Gastroesophageal sphincter (tissue), 4 donors: ENCODE measurements around the gene SMS. TPM values are rescaled to one million over a fixed set of nuclear protein-coding genes. Genes with fewer than 3 reads are reported as not detected.

Source experiments
- ATAC-seq: fragments of 150-250 bp; one replicate; pipeline ENCODE4 v1.9.1; 2016; ENCODE audit warnings: mild to moderate bottlenecking, moderate library complexity
- H3K27ac ChIP-seq, 4 donors: fragments of 200-600 bp; sonication (generic) in 3 of 4; 1 replicate in 3 of 4; 2 replicates in 1 of 4; pipeline ENCODE4 v1.5.1; 2016 to 2019
- H3K27me3 ChIP-seq: fragments of 200-600 bp; sonication (generic); one replicate; pipeline ENCODE4 v1.5.1; 2019
- H3K36me3 ChIP-seq, 2 donors: fragments of 200-600 bp; sonication (generic); one replicate each; pipeline ENCODE4 v1.5.1; 2019; ENCODE audit warnings: control low read depth in 1 of 2
- H3K4me1 ChIP-seq, 3 donors: fragments of 200-600 bp; sonication (generic); 1 replicate in 2 of 3; 2 replicates in 1 of 3; pipeline ENCODE4 v1.5.1; 2016 to 2019; ENCODE audit warnings: control low read depth in 2 of 3
- H3K4me3 ChIP-seq, 2 donors: fragments of 200-600 bp; sonication (generic); one replicate each; pipeline ENCODE4 v1.5.1; 2019; ENCODE audit warnings: mild to moderate bottlenecking in 1 of 2, moderate library complexity in 1 of 2
- H3K9me3 ChIP-seq, 3 donors: fragments of 200-600 bp; sonication (generic); one replicate each; pipeline ENCODE4 v1.5.1; 2017 to 2019; ENCODE audit warnings: control low read depth in 2 of 3
- EP300 ChIP-seq: sonication (generic); formaldehyde crosslinking; IDR thresholded peaks from one replicate; pipeline ENCODE4 v1.6.1; 2017; ENCODE audit warnings: antibody characterized with exemption, mild to moderate bottlenecking
- POLR2A ChIP-seq, 2 donors: fragments of 450-650 bp; IDR thresholded peaks; one replicate each; pipeline ENCODE4 v1.6.1; 2017; ENCODE audit warnings: antibody characterized with exemption in 2 of 2, mild to moderate bottlenecking in 2 of 2, moderate library complexity in 1 of 2
- POLR2AphosphoS5 ChIP-seq: sonication (generic); formaldehyde crosslinking; IDR thresholded peaks from one replicate; pipeline ENCODE4 v1.6.1; 2017; ENCODE audit warnings: antibody characterized with exemption
- WGBS, 2 donors: methylation state at CpG; one replicate each; pipeline ENCODE4 v1.1.5; 2018; ENCODE audit warnings: low coverage in 1 of 2; 5-methylcytosine and 5-hydroxymethylcytosine counted together
- total RNA-seq, 4 donors: library from RNA; depleted of rRNA; stranded (reverse); fragments of >200 nt; gene quantifications; one replicate each; pipeline ENCODE4 v1.1.0, GENCODE V29; 2016
- TF ChIP-seq, protein P1 (sequence below), 4 experiments: fragments of 200-600 bp in 2 of 4; fragments of 450-650 bp in 2 of 4; sonication (generic) in 1 of 4; IDR thresholded peaks; one replicate each; pipeline ENCODE4 v1.5.1; 2017 to 2019; ENCODE audit warnings: antibody characterized with exemption in 4 of 4, mild to moderate bottlenecking in 2 of 4, moderate library complexity in 2 of 4

Gene SMS
- total RNA-seq, 4 donors from 2014 or later = 77.7 to 85.5 (median 83.6) TPM

DNA sequence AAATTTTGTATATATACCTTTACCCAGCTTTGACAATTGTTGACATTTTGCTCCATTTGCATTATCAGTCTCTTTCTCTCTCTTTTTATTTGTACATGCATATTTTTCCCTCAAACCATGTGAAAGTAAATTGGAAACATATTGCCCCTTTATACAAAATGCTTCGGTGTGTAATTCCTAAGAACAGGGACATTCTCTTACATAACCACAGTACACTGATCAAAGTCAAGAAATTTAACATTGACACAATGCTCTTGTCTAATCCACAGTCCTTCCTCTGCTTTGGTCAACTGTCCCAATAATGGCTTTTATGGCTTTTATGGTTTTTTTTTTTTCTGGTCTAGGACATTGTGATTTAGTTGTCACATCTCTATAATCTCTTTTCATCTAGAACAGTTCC lies 9.5 kb upstream of the SMS start:
- no peak for TF ChIP-seq POLR2AphosphoS5
- no peak for TF ChIP-seq POLR2A (IDR thresholded peaks at IDR 0.05)
- TF ChIP-seq EP300 = no peak
- TF ChIP-seq, protein P1, sequence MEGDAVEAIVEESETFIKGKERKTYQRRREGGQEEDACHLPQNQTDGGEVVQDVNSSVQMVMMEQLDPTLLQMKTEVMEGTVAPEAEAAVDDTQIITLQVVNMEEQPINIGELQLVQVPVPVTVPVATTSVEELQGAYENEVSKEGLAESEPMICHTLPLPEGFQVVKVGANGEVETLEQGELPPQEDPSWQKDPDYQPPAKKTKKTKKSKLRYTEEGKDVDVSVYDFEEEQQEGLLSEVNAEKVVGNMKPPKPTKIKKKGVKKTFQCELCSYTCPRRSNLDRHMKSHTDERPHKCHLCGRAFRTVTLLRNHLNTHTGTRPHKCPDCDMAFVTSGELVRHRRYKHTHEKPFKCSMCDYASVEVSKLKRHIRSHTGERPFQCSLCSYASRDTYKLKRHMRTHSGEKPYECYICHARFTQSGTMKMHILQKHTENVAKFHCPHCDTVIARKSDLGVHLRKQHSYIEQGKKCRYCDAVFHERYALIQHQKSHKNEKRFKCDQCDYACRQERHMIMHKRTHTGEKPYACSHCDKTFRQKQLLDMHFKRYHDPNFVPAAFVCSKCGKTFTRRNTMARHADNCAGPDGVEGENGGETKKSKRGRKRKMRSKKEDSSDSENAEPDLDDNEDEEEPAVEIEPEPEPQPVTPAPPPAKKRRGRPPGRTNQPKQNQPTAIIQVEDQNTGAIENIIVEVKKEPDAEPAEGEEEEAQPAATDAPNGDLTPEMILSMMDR (IDR thresholded peaks at IDR 0.05) = no peak
- no peaks in the 10 kb centered on the region for H3K9me3 ChIP-seq
- no peaks in the 10 kb centered on the region for H3K36me3 ChIP-seq
- ATAC-seq = no peak
- H3K27me3 ChIP-seq = no peaks in the 10 kb centered on the region
- no peak overlapping the region for H3K4me3 ChIP-seq
- H3K4me1 ChIP-seq = peaks cover 0 to 6% (median 0%) of the 10 kb centered on the region in 3 donors
- H3K27ac ChIP-seq = no peak overlapping the region
- WGBS, 2 donors = 67% methylated on average over 1 of the region's 1 CpG; no CpG with 5 or more reads in 1 of the 2 donors

- WGBS, 2 donors = 65 to 67% methylated on average over 7 to 11 of the region's 11 CpGs
- H3K27ac ChIP-seq = no peak overlapping the region
- H3K27me3 ChIP-seq = no peaks in the 10 kb centered on the region
- ATAC-seq = peak; percentile 71
- no peaks in the 10 kb centered on the region for H3K36me3 ChIP-seq
- H3K4me1 ChIP-seq = no peaks in the 10 kb centered on the region
- H3K9me3 ChIP-seq = no peaks in the 10 kb centered on the region
- TF ChIP-seq, protein P1 (IDR thresholded peaks at IDR 0.05) = no peak
- TF ChIP-seq POLR2AphosphoS5 (no peak), EP300 (no peak), POLR2A (IDR thresholded peaks at IDR 0.05) (no peak)
- H3K4me3 ChIP-seq = no peak overlapping the region
Observed at GRCh38 chrX:21932292-21933002, 8.1 kb upstream of the SMS start.

GRCh38 chrX:21933077-21933476 lies 7.4 kb upstream of the SMS start:
- no peaks in the 10 kb centered on the region for H3K9me3 ChIP-seq
- no peaks in the 10 kb centered on the region for H3K36me3 ChIP-seq
- no peak overlapping the region for H3K4me3 ChIP-seq
- TF ChIP-seq POLR2AphosphoS5 = no peak
- TF ChIP-seq POLR2A (IDR thresholded peaks at IDR 0.05) = no peak
- no peak for TF ChIP-seq EP300
- TF ChIP-seq, protein P1 (IDR thresholded peaks at IDR 0.05) = no peak
- no peaks in the 10 kb centered on the region for H3K27me3 ChIP-seq
- H3K27ac ChIP-seq = no peak overlapping the region
- 69% methylated on average over 5 of the region's 7 CpGs; no CpG with 5 or more reads in 1 of the 2 donors for WGBS, 2 donors
- ATAC-seq = no peak
- H3K4me1 ChIP-seq = no peaks in the 10 kb centered on the region

DNA sequence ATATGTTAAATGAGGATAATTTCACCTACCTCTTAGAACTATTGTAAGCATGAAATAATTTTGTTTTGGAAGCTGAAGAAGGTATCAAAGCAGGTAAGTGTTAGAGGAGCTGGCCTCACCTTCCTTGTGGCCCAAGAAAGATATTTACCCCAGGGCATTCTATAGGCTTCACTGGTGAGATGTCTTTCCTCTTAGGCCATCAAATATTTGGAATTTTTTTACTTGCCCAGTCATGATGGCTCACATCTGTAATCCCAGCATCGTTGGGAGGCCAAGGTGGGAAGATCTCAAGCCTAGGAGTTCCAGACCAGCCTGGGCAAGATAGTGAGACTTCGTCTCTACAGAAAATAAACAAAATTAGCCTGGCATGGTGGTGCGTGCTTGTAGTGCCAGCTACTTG lies 6.1 kb upstream of the SMS start:
- WGBS, 2 donors = no CpG with 5 or more reads among the region's 3 CpGs
- Histone ChIP-seq H3K4me3 (no peak overlapping the region), H3K36me3 (no peaks in the 10 kb centered on the region), H3K9me3 (no peaks in the 10 kb centered on the region), H3K27ac (no peak overlapping the region), H3K4me1 (no peaks in the 10 kb centered on the region), H3K27me3 (no peaks in the 10 kb centered on the region)
- ATAC-seq = no peak
- TF ChIP-seq EP300 (no peak), POLR2A (IDR thresholded peaks at IDR 0.05) (no peak), POLR2AphosphoS5 (no peak)
- TF ChIP-seq, protein P1 (IDR thresholded peaks at IDR 0.05) = no peak

DNA sequence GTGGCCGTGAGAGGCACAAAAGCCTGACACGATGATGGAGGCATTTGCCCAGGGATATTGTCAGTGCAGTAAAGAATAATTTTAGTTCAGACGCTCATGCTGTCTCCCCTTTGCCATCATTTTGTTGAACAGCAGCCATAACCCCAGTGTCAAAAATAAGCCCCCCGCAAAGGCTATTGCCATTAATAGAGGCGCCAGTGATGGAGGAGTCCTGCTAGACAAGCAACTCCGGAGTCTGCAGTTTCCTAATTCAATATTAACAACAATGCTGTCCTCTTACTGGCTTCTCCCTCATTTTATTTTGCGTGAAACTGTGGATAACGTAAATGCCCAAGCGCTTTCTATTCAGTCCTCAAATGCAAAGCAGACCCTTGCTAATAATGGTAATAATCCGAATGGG lies 603 bp upstream of the SMS start:
- H3K27me3 ChIP-seq = no peaks in the 10 kb centered on the region
- H3K9me3 ChIP-seq = no peaks in the 10 kb centered on the region
- no peaks in the 10 kb centered on the region for H3K36me3 ChIP-seq
- peaks cover 0 to 35% (median 0%) of the 10 kb centered on the region in 3 donors for H3K4me1 ChIP-seq
- no peak for ATAC-seq
- peak overlapping the region; percentile 70 to 94 for H3K4me3 ChIP-seq
- TF ChIP-seq POLR2A (IDR thresholded peaks at IDR 0.05) = no peak
- TF ChIP-seq EP300 = no peak
- TF ChIP-seq, protein P1 (IDR thresholded peaks at IDR 0.05) = no peak
- no peak for TF ChIP-seq POLR2AphosphoS5
- WGBS, 2 donors = 71% methylated on average over 3 of the region's 10 CpGs; no CpG with 5 or more reads in 1 of the 2 donors
- peak overlapping the region; percentile 81 to 89 (median 86) for H3K27ac ChIP-seq
